ENCODE results near the gene BBS9.

BBS9 gene

DNA sequence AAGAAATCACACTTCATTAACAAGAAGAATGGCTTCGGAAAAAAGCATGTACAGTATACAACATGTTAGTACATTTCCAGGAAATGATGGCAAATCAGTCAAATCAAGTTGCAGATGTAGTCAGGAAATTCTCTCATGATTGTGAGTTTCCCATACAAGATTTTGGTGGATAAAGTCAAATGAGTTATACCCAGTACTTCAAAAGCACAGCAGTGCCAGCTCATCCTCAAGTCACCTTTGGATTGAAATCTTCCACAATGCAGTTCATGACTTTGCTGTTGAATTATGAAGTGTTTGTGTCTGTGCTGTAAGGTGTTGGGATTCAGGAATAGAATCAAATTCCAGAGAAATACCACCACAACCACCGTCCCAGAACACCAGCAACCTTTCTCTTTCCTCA, 474.7 kb downstream of the BBS9 start:
- H3K27ac ChIP-seq (ENCODE audit: low read length): no peak overlapping the region
- no peaks in the 10 kb centered on the region for H3K36me3 ChIP-seq (replicated peaks; ENCODE audit: low read depth, low read length)
- no peak overlapping the region for H3K9ac ChIP-seq (ENCODE audit: low read length)
- H4K20me1 ChIP-seq (ENCODE audit: insufficient read depth, low read length): no peaks in the 10 kb centered on the region
- H2AFZ ChIP-seq (ENCODE audit: low read depth, low read length): no peak overlapping the region
- H3K4me3 ChIP-seq (ENCODE audit: low read length): no peak overlapping the region
- no peaks in the 10 kb centered on the region for H3K4me1 ChIP-seq (ENCODE audit: low read length)
- no peaks in the 10 kb centered on the region for H3K27me3 ChIP-seq (ENCODE audit: low read depth, low read length)
- H3K9me3 ChIP-seq (ENCODE audit: insufficient read depth, low read length): no peaks in the 10 kb centered on the region
- TF ChIP-seq, protein P1, sequence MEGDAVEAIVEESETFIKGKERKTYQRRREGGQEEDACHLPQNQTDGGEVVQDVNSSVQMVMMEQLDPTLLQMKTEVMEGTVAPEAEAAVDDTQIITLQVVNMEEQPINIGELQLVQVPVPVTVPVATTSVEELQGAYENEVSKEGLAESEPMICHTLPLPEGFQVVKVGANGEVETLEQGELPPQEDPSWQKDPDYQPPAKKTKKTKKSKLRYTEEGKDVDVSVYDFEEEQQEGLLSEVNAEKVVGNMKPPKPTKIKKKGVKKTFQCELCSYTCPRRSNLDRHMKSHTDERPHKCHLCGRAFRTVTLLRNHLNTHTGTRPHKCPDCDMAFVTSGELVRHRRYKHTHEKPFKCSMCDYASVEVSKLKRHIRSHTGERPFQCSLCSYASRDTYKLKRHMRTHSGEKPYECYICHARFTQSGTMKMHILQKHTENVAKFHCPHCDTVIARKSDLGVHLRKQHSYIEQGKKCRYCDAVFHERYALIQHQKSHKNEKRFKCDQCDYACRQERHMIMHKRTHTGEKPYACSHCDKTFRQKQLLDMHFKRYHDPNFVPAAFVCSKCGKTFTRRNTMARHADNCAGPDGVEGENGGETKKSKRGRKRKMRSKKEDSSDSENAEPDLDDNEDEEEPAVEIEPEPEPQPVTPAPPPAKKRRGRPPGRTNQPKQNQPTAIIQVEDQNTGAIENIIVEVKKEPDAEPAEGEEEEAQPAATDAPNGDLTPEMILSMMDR (IDR thresholded peaks at IDR 0.05; ENCODE audit: low read depth, low read length): no peak
- no peak for TF ChIP-seq EZH2phosphoT487 (IDR thresholded peaks at IDR 0.05; ENCODE audit: low read depth)
- H3K79me2 ChIP-seq (ENCODE audit: low read length): no peaks in the 10 kb centered on the region
- H3K4me2 ChIP-seq (ENCODE audit: low read length): no peak overlapping the region

DNA sequence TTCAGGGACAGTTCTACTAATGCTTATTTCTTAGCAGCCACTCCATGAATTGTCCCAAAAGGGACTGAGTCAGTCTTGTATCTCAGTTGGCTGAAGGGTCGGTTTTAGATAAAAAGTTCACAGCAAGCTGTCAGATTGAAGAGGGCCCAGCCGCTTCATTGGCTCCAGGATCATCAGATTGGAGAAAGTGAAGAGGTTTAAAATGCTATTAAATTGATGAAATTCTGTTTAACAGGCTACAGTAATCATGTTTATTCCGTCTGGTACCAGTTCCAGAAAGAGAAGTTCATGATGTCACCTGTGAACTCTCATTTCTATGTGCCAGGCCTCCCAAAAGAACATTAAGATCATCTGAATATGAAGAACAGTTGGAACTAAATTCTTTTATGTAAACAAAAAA, 481.6 kb downstream of the BBS9 start:
- Histone ChIP-seq H3K9me3 (ENCODE audit: insufficient read depth, low read length) (no peaks in the 10 kb centered on the region), H3K27me3 (ENCODE audit: low read depth, low read length) (no peaks in the 10 kb centered on the region), H3K4me2 (ENCODE audit: low read length) (no peak overlapping the region), H3K4me3 (ENCODE audit: low read length) (no peak overlapping the region), H3K9ac (ENCODE audit: low read length) (no peak overlapping the region), H3K36me3 (replicated peaks; ENCODE audit: low read depth, low read length) (no peaks in the 10 kb centered on the region), H3K27ac (ENCODE audit: low read length) (no peak overlapping the region), H2AFZ (ENCODE audit: low read depth, low read length) (no peak overlapping the region), H3K4me1 (ENCODE audit: low read length) (no peaks in the 10 kb centered on the region), H4K20me1 (ENCODE audit: insufficient read depth, low read length) (no peaks in the 10 kb centered on the region), H3K79me2 (ENCODE audit: low read length) (no peaks in the 10 kb centered on the region)
- TF ChIP-seq, protein P1 (IDR thresholded peaks at IDR 0.05; ENCODE audit: low read depth, low read length): no peak

DNA sequence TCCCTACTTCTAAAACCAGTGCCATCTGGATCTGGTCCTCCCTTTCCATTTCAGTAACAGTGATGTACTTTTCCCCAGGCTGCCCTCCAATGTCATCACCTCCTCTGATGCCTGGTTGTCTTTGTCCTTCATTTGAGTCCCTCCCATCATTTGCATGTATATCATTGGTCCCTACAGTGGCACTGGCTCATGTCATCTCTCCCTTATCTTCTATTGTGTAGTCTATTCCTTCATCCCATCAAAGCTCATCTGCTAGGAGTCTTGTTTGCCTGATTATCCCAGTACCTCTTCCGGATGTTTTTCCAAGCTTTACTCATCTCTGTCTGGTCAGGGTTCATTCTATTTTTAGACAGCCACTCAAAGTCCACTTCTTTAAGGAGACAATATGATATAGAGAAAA, 483.1 kb downstream of the BBS9 start:
- Histone ChIP-seq H3K4me3 (ENCODE audit: low read length) (no peak overlapping the region), H3K27me3 (ENCODE audit: low read depth, low read length) (no peaks in the 10 kb centered on the region), H3K79me2 (ENCODE audit: low read length) (no peaks in the 10 kb centered on the region), H3K27ac (ENCODE audit: low read length) (no peak overlapping the region), H4K20me1 (ENCODE audit: insufficient read depth, low read length) (no peaks in the 10 kb centered on the region), H3K4me1 (ENCODE audit: low read length) (no peaks in the 10 kb centered on the region), H3K36me3 (replicated peaks; ENCODE audit: low read depth, low read length) (no peaks in the 10 kb centered on the region), H2AFZ (ENCODE audit: low read depth, low read length) (no peak overlapping the region), H3K9me3 (ENCODE audit: insufficient read depth, low read length) (no peaks in the 10 kb centered on the region), H3K4me2 (ENCODE audit: low read length) (no peak overlapping the region), H3K9ac (ENCODE audit: low read length) (no peak overlapping the region)
- TF ChIP-seq, protein P1 (IDR thresholded peaks at IDR 0.05; ENCODE audit: low read depth, low read length): no peak
- no peak for TF ChIP-seq EZH2phosphoT487 (IDR thresholded peaks at IDR 0.05; ENCODE audit: low read depth)

DNA sequence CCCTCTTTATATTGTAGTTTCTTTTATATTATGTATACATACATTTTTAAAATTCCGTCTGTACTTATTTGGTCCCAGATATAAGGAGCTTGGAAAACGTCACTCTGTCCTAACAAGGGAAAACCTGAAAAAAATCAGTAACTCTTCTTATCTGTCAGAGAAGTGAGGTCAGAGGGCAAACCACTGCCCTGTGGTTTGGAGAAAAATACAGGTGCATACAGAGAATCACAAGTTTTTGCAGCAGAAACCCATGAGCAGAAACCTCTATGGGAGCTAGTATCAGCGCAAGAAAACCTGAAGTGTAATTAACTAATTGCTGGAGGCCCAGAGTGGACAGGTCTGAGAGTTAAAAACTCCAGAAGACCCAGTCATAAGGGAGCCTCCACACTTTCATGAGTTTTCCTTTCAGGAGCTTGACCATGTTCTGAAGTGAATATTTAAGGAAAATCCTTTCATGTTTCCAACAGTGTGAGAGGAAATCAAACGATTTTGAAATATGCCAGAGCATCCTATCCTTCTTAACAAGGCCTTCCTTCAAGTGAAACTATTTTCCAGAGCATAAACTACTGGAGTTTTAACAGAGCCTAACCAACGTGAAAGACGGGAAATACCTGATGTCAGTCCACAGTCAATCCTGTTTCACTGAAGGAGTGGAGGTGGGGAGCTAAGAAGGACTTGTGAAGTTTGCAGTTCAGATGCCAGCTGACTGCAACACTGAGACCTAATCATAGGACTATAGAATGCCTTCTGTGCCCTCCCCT, 485.2 kb downstream of the BBS9 start:
- Histone ChIP-seq H3K27me3 (ENCODE audit: low read depth, low read length) (no peaks in the 10 kb centered on the region), H3K79me2 (ENCODE audit: low read length) (no peaks in the 10 kb centered on the region), H3K4me2 (ENCODE audit: low read length) (no peak overlapping the region), H3K27ac (ENCODE audit: low read length) (no peak overlapping the region), H4K20me1 (ENCODE audit: insufficient read depth, low read length) (no peaks in the 10 kb centered on the region), H3K4me1 (ENCODE audit: low read length) (no peaks in the 10 kb centered on the region), H2AFZ (ENCODE audit: low read depth, low read length) (no peak overlapping the region), H3K9me3 (ENCODE audit: insufficient read depth, low read length) (no peaks in the 10 kb centered on the region), H3K36me3 (replicated peaks; ENCODE audit: low read depth, low read length) (no peaks in the 10 kb centered on the region), H3K4me3 (ENCODE audit: low read length) (no peak overlapping the region), H3K9ac (ENCODE audit: low read length) (no peak overlapping the region)
- TF ChIP-seq EZH2phosphoT487 (IDR thresholded peaks at IDR 0.05; ENCODE audit: low read depth): no peak
- TF ChIP-seq, protein P1 (IDR thresholded peaks at IDR 0.05; ENCODE audit: low read depth, low read length): no peak

Measured in OCI-LY3 (cell line).